CD8-positive, alpha-beta memory T cell (primary cell): ENCODE results near the gene FNDC3B. TPM values are rescaled to one million over a fixed set of nuclear protein-coding genes. Genes with fewer than 3 reads are reported as not detected.

Experiments used
- CTCF ChIA-PET: fragments of 350-600 bp; sonication (Branson Sonifier 250); formaldehyde crosslinking; loops from one replicate; lab custom pipeline; 2021; ENCODE audit warnings: antibody characterized with exemption; lab: Charles Lee
- POLR2A ChIA-PET: fragments of 350-600 bp; sonication (Branson Sonifier 250); formaldehyde crosslinking; loops from one replicate; lab custom pipeline; 2021; ENCODE audit warnings: antibody characterized with exemption; lab: Charles Lee
- DNase-seq, 5 donors: peaks; one replicate each; pipeline versions ENCODE4 v3.0.0 to v3.0.0-alpha.2; 2020 to 2022; ENCODE audit warnings: mixed read lengths in 1 of 5
- H3K27ac ChIP-seq: one replicate; pipeline ENCODE4 v1.7.0; 2013; ENCODE audit warnings: low read depth, mild to moderate bottlenecking, low read length, moderate library complexity
- H3K27me3 ChIP-seq: 2 replicates; pipeline ENCODE4 v1.7.0; 2013; ENCODE audit warnings: low read length, mild to moderate bottlenecking; ENCODE audit not compliant: insufficient read depth, poor library complexity, severe bottlenecking
- H3K36me3 ChIP-seq: 2 replicates; pipeline ENCODE4 v1.7.0; 2013; ENCODE audit warnings: mild to moderate bottlenecking, low read length, moderate library complexity; ENCODE audit not compliant: insufficient read depth
- H3K4me1 ChIP-seq: 2 replicates; pipeline ENCODE4 v1.7.0; 2013; ENCODE audit warnings: mild to moderate bottlenecking, low read length, moderate library complexity; ENCODE audit not compliant: insufficient read depth
- H3K4me3 ChIP-seq: 2 replicates; pipeline ENCODE4 v1.7.0; 2013; ENCODE audit warnings: mild to moderate bottlenecking, low read length
- H3K9me3 ChIP-seq: 2 replicates; pipeline ENCODE4 v1.7.0; 2013; ENCODE audit warnings: mild to moderate bottlenecking, low read length
- H3K27ac Mint-ChIP-seq, 8 donors: one replicate each; pipeline ENCODE4 v1.8.0; 2020 to 2021; ENCODE audit warnings: mixed read lengths in 8 of 8, mild to moderate bottlenecking in 6 of 8, inconsistent platforms in 3 of 8, moderate library complexity in 3 of 8
- H3K27me3 Mint-ChIP-seq, 2 donors: one replicate each; pipeline ENCODE4 v1.8.0; 2020 to 2021; ENCODE audit warnings: mixed read lengths in 2 of 2, mild to moderate bottlenecking in 1 of 2, moderate library complexity in 1 of 2
- H3K36me3 Mint-ChIP-seq, 3 donors: one replicate each; pipeline ENCODE4 v1.8.0; 2020 to 2021; ENCODE audit warnings: mixed read lengths in 3 of 3, inconsistent platforms in 1 of 3, mild to moderate bottlenecking in 1 of 3
- H3K4me1 Mint-ChIP-seq, 3 donors: one replicate each; pipeline ENCODE4 v1.8.0; 2020 to 2021; ENCODE audit warnings: mixed read lengths in 3 of 3, inconsistent platforms in 1 of 3, mild to moderate bottlenecking in 1 of 3
- H3K4me3 Mint-ChIP-seq, 7 donors: one replicate each; pipeline ENCODE4 v1.8.0; 2020 to 2021; ENCODE audit warnings: mixed read lengths in 7 of 7, mild to moderate bottlenecking in 6 of 7, moderate library complexity in 4 of 7, inconsistent platforms in 2 of 7
- H3K9me3 Mint-ChIP-seq, 5 donors: one replicate each; pipeline ENCODE4 v1.8.0; 2020 to 2022; ENCODE audit warnings: mixed read lengths in 5 of 5, mild to moderate bottlenecking in 3 of 5, moderate library complexity in 2 of 5, inconsistent platforms in 1 of 5
- polyA plus RNA-seq: library from polyadenylated mRNA; unstranded; fragments of 300-500 nt; fragmentation: Illumina TruSeq; gene quantifications from one replicate; pipeline ENCODE4 v1.2.3, GENCODE V29; 2021
- total RNA-seq, 2 experiments: library from RNA; stranded (reverse); gene quantifications; one replicate each; pipeline ENCODE4 v1.2.3, GENCODE V29; 2021

FNDC3B gene
- total and polyA plus RNA-seq, 3 experiments from 2014 or later = 8.7 to 18.6 (median 17.4) TPM

GRCh38 chr3:172161133-172161789 lies 121.9 kb downstream of the FNDC3B start:
- Mint-ChIP-seq H3K4me1 (peaks cover 4 to 12% (median 7%) of the 10 kb centered on the region in 3 donors), H3K27ac (no peak overlapping the region), H3K4me3 (no peak overlapping the region), H3K27me3 (no peaks in the 10 kb centered on the region), H3K36me3 (peaks cover 0 to 10% (median 6%) of the 10 kb centered on the region in 3 donors), H3K9me3 (no peaks in the 10 kb centered on the region)
- no peaks in the 10 kb centered on the region for H3K9me3 ChIP-seq
- DNase-seq = no peak
- POLR2A ChIA-PET = no interaction called here
- no peak overlapping the region for H3K27ac ChIP-seq
- no peak overlapping the region for H3K4me3 ChIP-seq
- H3K27me3 ChIP-seq = no peaks in the 10 kb centered on the region
- CTCF ChIA-PET = no interaction called here
- no peaks in the 10 kb centered on the region for H3K4me1 ChIP-seq
- H3K36me3 ChIP-seq = no peaks in the 10 kb centered on the region

- no peaks in the 10 kb centered on the region for H3K27me3 ChIP-seq
- POLR2A ChIA-PET = no interaction called here
- H3K9me3 Mint-ChIP-seq = no peaks in the 10 kb centered on the region
- DNase-seq = no peak
- no peak overlapping the region for H3K27ac Mint-ChIP-seq
- peaks cover 4 to 12% (median 4%) of the 10 kb centered on the region in 3 donors for H3K4me1 Mint-ChIP-seq
- H3K4me3 ChIP-seq = no peak overlapping the region
- H3K27me3 Mint-ChIP-seq = no peaks in the 10 kb centered on the region
- no peaks in the 10 kb centered on the region for H3K4me1 ChIP-seq
- H3K36me3 Mint-ChIP-seq = peaks cover 0 to 7% (median 4%) of the 10 kb centered on the region in 3 donors
- CTCF ChIA-PET = no interaction called here
- H3K36me3 ChIP-seq = no peaks in the 10 kb centered on the region
- H3K27ac ChIP-seq = no peak overlapping the region
- H3K9me3 ChIP-seq = no peaks in the 10 kb centered on the region
- no peak overlapping the region for H3K4me3 Mint-ChIP-seq
Measured at GRCh38 chr3:172161959-172162358, 122.6 kb downstream of the FNDC3B start.

- H3K9me3 Mint-ChIP-seq = no peaks in the 10 kb centered on the region
- no peaks in the 10 kb centered on the region for H3K27me3 ChIP-seq
- H3K4me3 ChIP-seq = no peak overlapping the region
- no peak overlapping the region for H3K27ac Mint-ChIP-seq
- no peak for DNase-seq
- H3K4me1 ChIP-seq = no peaks in the 10 kb centered on the region
- no peaks in the 10 kb centered on the region for H3K9me3 ChIP-seq
- no peaks in the 10 kb centered on the region for H3K36me3 ChIP-seq
- H3K36me3 Mint-ChIP-seq = peaks cover 0 to 4% (median 3%) of the 10 kb centered on the region in 3 donors
- ChIA-PET POLR2A (no interaction called here), CTCF (no interaction called here)
- H3K27ac ChIP-seq = no peak overlapping the region
- peaks cover 9 to 19% (median 10%) of the 10 kb centered on the region in 3 donors for H3K4me1 Mint-ChIP-seq
- no peak overlapping the region for H3K4me3 Mint-ChIP-seq
- H3K27me3 Mint-ChIP-seq = no peaks in the 10 kb centered on the region
Measured at GRCh38 chr3:172163320-172163719, 123.9 kb downstream of the FNDC3B start.

- Mint-ChIP-seq H3K36me3 (peaks cover 1 to 9% (median 3%) of the 10 kb centered on the region in 3 donors), H3K4me1 (peaks cover 9 to 15% (median 12%) of the 10 kb centered on the region in 3 donors), H3K9me3 (no peaks in the 10 kb centered on the region), H3K4me3 (no peak overlapping the region), H3K27me3 (peaks cover 0 to 3% of the 10 kb centered on the region in 2 donors), H3K27ac (no peak overlapping the region)
- Histone ChIP-seq H3K4me3 (no peak overlapping the region), H3K36me3 (no peaks in the 10 kb centered on the region), H3K9me3 (no peaks in the 10 kb centered on the region), H3K27ac (no peak overlapping the region), H3K27me3 (no peaks in the 10 kb centered on the region), H3K4me1 (no peaks in the 10 kb centered on the region)
- no peak for DNase-seq
- CTCF ChIA-PET = no interaction called here
- POLR2A ChIA-PET = no interaction called here
Measured at GRCh38 chr3:172164620-172165362, 125.4 kb downstream of the FNDC3B start.

GRCh38 chr3:172166261-172166660 lies 126.9 kb downstream of the FNDC3B start:
- no peaks in the 10 kb centered on the region for H3K4me1 ChIP-seq
- no peaks in the 10 kb centered on the region for H3K36me3 ChIP-seq
- no peak for DNase-seq
- H3K27me3 Mint-ChIP-seq = peaks cover 0 to 3% of the 10 kb centered on the region in 2 donors
- H3K27ac Mint-ChIP-seq = no peak overlapping the region
- peaks cover 7 to 16% (median 9%) of the 10 kb centered on the region in 3 donors for H3K4me1 Mint-ChIP-seq
- no peaks in the 10 kb centered on the region for H3K9me3 ChIP-seq
- no peaks in the 10 kb centered on the region for H3K27me3 ChIP-seq
- H3K4me3 Mint-ChIP-seq = no peak overlapping the region
- H3K4me3 ChIP-seq = no peak overlapping the region
- CTCF ChIA-PET = no interaction called here
- POLR2A ChIA-PET = no interaction called here
- peaks cover 1 to 9% (median 3%) of the 10 kb centered on the region in 3 donors for H3K36me3 Mint-ChIP-seq
- H3K9me3 Mint-ChIP-seq = no peaks in the 10 kb centered on the region
- no peak overlapping the region for H3K27ac ChIP-seq

- CTCF ChIA-PET = no interaction called here
- peaks cover 0 to 3% of the 10 kb centered on the region in 2 donors for H3K27me3 Mint-ChIP-seq
- no peak for DNase-seq
- H3K4me3 Mint-ChIP-seq = no peak overlapping the region
- no peaks in the 10 kb centered on the region for H3K9me3 Mint-ChIP-seq
- no peak overlapping the region for H3K27ac ChIP-seq
- POLR2A ChIA-PET = no interaction called here
- no peak overlapping the region for H3K27ac Mint-ChIP-seq
- no peaks in the 10 kb centered on the region for H3K27me3 ChIP-seq
- H3K36me3 ChIP-seq = no peaks in the 10 kb centered on the region
- no peak overlapping the region for H3K4me3 ChIP-seq
- no peaks in the 10 kb centered on the region for H3K9me3 ChIP-seq
- peaks cover 7 to 16% (median 9%) of the 10 kb centered on the region in 3 donors for H3K4me1 Mint-ChIP-seq
- no peaks in the 10 kb centered on the region for H3K4me1 ChIP-seq
- peaks cover 1 to 9% (median 3%) of the 10 kb centered on the region in 3 donors for H3K36me3 Mint-ChIP-seq
Measured at GRCh38 chr3:172166890-172167289, 127.5 kb downstream of the FNDC3B start.

DNA sequence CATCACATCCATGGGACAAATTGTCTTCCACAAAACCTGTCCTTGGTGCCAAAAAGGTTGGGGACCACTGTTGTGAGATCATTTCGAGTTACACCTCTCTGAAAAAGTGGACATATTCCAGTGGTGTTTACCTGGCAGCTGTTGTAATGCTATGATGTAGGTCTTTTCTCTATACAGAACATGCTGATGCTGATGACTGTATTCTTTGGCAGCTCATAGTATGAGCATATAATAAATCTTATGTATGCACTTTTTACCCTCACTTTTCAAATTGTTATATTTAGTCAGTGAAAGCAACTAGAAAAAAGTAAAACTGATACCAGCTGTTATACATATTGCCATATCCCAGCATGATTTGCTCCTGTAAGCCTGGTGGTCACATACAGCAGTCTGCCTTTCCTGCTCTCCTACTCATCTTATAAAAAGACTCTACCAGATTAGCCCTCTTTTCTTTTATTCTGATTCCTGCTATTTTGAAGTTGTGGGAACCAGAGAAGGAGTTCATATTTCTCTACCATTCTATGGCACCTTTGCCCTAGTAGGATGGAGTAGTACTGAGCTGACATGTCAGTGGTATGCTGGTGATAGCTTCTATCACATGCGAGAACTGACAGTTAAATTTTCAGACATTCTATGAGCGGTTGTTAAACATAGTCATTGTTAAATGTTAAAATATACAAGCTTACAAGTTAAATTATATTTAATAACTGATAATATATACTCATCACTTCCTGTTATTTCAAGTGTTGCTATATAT lies 128.7 kb downstream of the FNDC3B start:
- peaks cover 7 to 17% (median 8%) of the 10 kb centered on the region in 3 donors for H3K4me1 Mint-ChIP-seq
- H3K36me3 ChIP-seq = no peaks in the 10 kb centered on the region
- peaks cover 0 to 3% of the 10 kb centered on the region in 2 donors for H3K27me3 Mint-ChIP-seq
- peak overlapping the region in 1 of 8 donors; percentile 64 for H3K27ac Mint-ChIP-seq
- no peaks in the 10 kb centered on the region for H3K9me3 Mint-ChIP-seq
- no peaks in the 10 kb centered on the region for H3K4me1 ChIP-seq
- no peaks in the 10 kb centered on the region for H3K9me3 ChIP-seq
- ChIA-PET POLR2A (no interaction called here), CTCF (no interaction called here)
- no peak for DNase-seq
- peaks cover 1 to 7% (median 3%) of the 10 kb centered on the region in 3 donors for H3K36me3 Mint-ChIP-seq
- H3K4me3 ChIP-seq = no peak overlapping the region
- no peak overlapping the region for H3K27ac ChIP-seq
- H3K27me3 ChIP-seq = no peaks in the 10 kb centered on the region
- no peak overlapping the region for H3K4me3 Mint-ChIP-seq
